K562 (cell line): ENCODE measurements around the gene AQP2. TPM values are rescaled to one million over a fixed set of nuclear protein-coding genes. Genes with fewer than 3 reads are reported as not detected.

Experiments used
- ATAC-seq: fragments of 200-7000 bp; cut with Tn5 transposase; 3 replicates; pipeline ENCODE4 v1.9.1; 2020; ENCODE audit warnings: moderate library complexity
- BruUV-seq: library from RNA; stranded (reverse); fragments of 400-500 nt; replicated peaks from 2 replicates; lab custom pipeline; 2021; lab: Mats Ljungman, UMichigan
- CTCF ChIA-PET: fragments of 300-600 bp; formaldehyde crosslinking; extraction: SDS; loops from one replicate; lab custom pipeline; 2021; ENCODE audit warnings: low intra/inter-chr PET ratio; lab: Yijun Ruan, JAX
- POLR2A ChIA-PET: fragments of 300-600, 350-650 bp; sonication (Branson Sonifier 250); formaldehyde crosslinking; extraction: SDS; loops from one replicate; lab custom pipeline; 2021; ENCODE audit warnings: antibody characterized with exemption, inconsistent platforms; lab: Yijun Ruan, JAX
- DNase-seq, 4 experiments: peaks; one replicate each; pipeline versions ENCODE4 v3.0.0 to v3.0.0-alpha.2; 2011 to 2018; ENCODE audit warnings: low spot score in 3 of 4, mixed read lengths in 3 of 4; ENCODE audit errors: extremely low read depth in 1 of 4
- FAIRE-seq: peaks from 2 replicates; lab custom pipeline; 2011; peaks lifted over from hg19 to GRCh38; lab: Jason Lieb, UNC
- H2AFZ ChIP-seq: 2 replicates; pipeline ENCODE4 v1.6.0; 2011; ENCODE audit warnings: low read depth, low read length, control low read depth, inconsistent platforms
- H3K27ac ChIP-seq: fragments of 200-600 bp; 3 replicates; pipeline ENCODE4 v1.8.0; 2011; ENCODE audit warnings: low read depth, mild to moderate bottlenecking, control low read depth, inconsistent platforms, low read length, moderate library complexity, mixed read lengths; ENCODE audit errors: extremely low read depth
- H3K27me3 ChIP-seq, 2 experiments: fragments of 300-600 bp in 1 of 2; 2 replicates in 1 of 2; 3 replicates in 1 of 2; pipeline versions ENCODE4 v1.6.0 to v1.8.0; 2011; ENCODE audit warnings: inconsistent platforms in 2 of 2, low read length in 2 of 2, mild to moderate bottlenecking in 1 of 2, mixed read lengths in 1 of 2, moderate library complexity in 1 of 2; ENCODE audit not compliant: control insufficient read depth in 2 of 2, insufficient read depth in 2 of 2
- H3K36me3 ChIP-seq: fragments of 300-600 bp; 3 replicates; pipeline ENCODE4 v1.8.0; 2011; ENCODE audit warnings: mild to moderate bottlenecking, low read length, inconsistent platforms; ENCODE audit not compliant: control insufficient read depth, insufficient read depth
- H3K4me1 ChIP-seq, 2 experiments: fragments of 200-600 bp in 1 of 2; replicated peaks in 1 of 2; 2 replicates in 1 of 2; 3 replicates in 1 of 2; pipeline versions ENCODE4 v1.5.1 to v1.8.0; 2011; ENCODE audit warnings: inconsistent platforms in 2 of 2, low read length in 2 of 2, mild to moderate bottlenecking in 1 of 2, mixed read lengths in 1 of 2, moderate library complexity in 1 of 2; ENCODE audit not compliant: control insufficient read depth in 2 of 2, insufficient read depth in 2 of 2
- H3K4me2 ChIP-seq: 2 replicates; pipeline ENCODE4 v1.6.1; 2011; ENCODE audit warnings: low read length, control low read depth, inconsistent platforms, mixed read lengths; ENCODE audit not compliant: insufficient read depth
- H3K4me3 ChIP-seq: fragments of 200-600 bp; sonication (generic), shearing (Covaris generic); 2 replicates; pipeline ENCODE4 v1.5.1; 2016; ENCODE audit warnings: control low read depth, inconsistent platforms
- H3K79me2 ChIP-seq: fragments of 200-600 bp; 3 replicates; pipeline ENCODE4 v1.8.0; 2011; ENCODE audit warnings: low read length, inconsistent platforms; ENCODE audit not compliant: control insufficient read depth, insufficient read depth
- H3K9ac ChIP-seq, 2 experiments: 2 replicates each; pipeline versions ENCODE4 v1.6.0 to v1.6.1; 2011; ENCODE audit warnings: low read depth in 2 of 2, low read length in 2 of 2, control low read depth in 1 of 2, inconsistent platforms in 1 of 2, mild to moderate bottlenecking in 1 of 2, mixed read lengths in 1 of 2; ENCODE audit not compliant: insufficient read depth in 1 of 2
- H3K9me1 ChIP-seq: one replicate; pipeline ENCODE4 v1.6.0; 2011; ENCODE audit warnings: inconsistent platforms, mild to moderate bottlenecking, low read length, moderate library complexity; ENCODE audit not compliant: control insufficient read depth, insufficient read depth
- H3K9me3 ChIP-seq: replicated peaks from 2 replicates; pipeline ENCODE4 v1.5.1; 2011; ENCODE audit warnings: low read depth, low read length, inconsistent platforms; ENCODE audit not compliant: control insufficient read depth, insufficient read depth
- H4K20me1 ChIP-seq: replicated peaks from 2 replicates; pipeline ENCODE4 v1.6.1; 2011; ENCODE audit warnings: low read length, inconsistent platforms, mixed read lengths; ENCODE audit not compliant: control insufficient read depth, insufficient read depth
- BRCA1 ChIP-seq, 2 experiments: fragments of 450-650 bp in 1 of 2; sonication (generic) in 1 of 2; formaldehyde crosslinking in 1 of 2; IDR thresholded peaks; 2 replicates each; pipeline versions ENCODE4 v1.5.0 to v1.6.1; 2017 to 2020; ENCODE audit warnings: mild to moderate bottlenecking in 1 of 2, missing genetic modification reagents in 1 of 2
- CTBP1 ChIP-seq: fragments of 450-650 bp; IDR thresholded peaks from 2 replicates; pipeline ENCODE4 v1.6.1; 2016; ENCODE audit warnings: borderline replicate concordance
- GABPB1 ChIP-seq: sonication (generic); formaldehyde crosslinking; IDR thresholded peaks from 2 replicates; pipeline ENCODE4 v1.8.0; 2022; ENCODE audit warnings: mild to moderate bottlenecking, missing genetic modification reagents
- KLF10 ChIP-seq: fragments of 250-450 bp; sonication (Bioruptor Pico); IDR thresholded peaks from 2 replicates; pipeline ENCODE4 v1.6.1; 2021; ENCODE audit warnings: matching md5 sums
- TRIM25 ChIP-seq: fragments of 450-650 bp; IDR thresholded peaks from 2 replicates; pipeline ENCODE4 v1.7.0; 2016; ENCODE audit warnings: borderline replicate concordance
- ZNF318 ChIP-seq, 2 experiments: fragments of 450-650 bp; IDR thresholded peaks; 2 replicates each; pipeline ENCODE4 v1.6.1; 2016; ENCODE audit warnings: mild to moderate bottlenecking in 2 of 2, borderline replicate concordance in 1 of 2, low read depth in 1 of 2, moderate library complexity in 1 of 2
- WGBS: fragments of 100-300 bp; shearing (Covaris generic); methylation state at CpG from one replicate; pipeline ENCODE4 v1.1.6; 2016; ENCODE audit warnings: low coverage, mixed read lengths; ENCODE audit not compliant: insufficient coverage; ENCODE audit errors: missing lambda C conversion rate; 5-methylcytosine and 5-hydroxymethylcytosine counted together
- in situ Hi-C: fragments of 300-500 bp; cut with MboI; formaldehyde crosslinking; loops from 4 replicates; pipeline ENCODE4 v1.15.0; 2018; ENCODE audit warnings: inconsistent platforms, mixed read lengths
- intact Hi-C: fragments of 100-400 bp; cut with micrococcal nuclease; formaldehyde crosslinking; loops from 2 replicates; pipeline ENCODE4 v1.14.2; 2022
- polyA plus RNA-seq, 8 experiments: library from polyadenylated mRNA; depleted of rRNA in 4 of 8; stranded (reverse) in 5 of 8; unstranded in 3 of 8; fragments of >200 nt; fragmentation: Nextera tagmentation in 2 of 8; fragmentation: Illumina TruSeq in 1 of 8; extraction: Ambion mirVana in 2 of 8; extraction: Trizol in 1 of 8; gene quantifications; 2 replicates each; pipeline versions ENCODE4 v1.2.1 to v1.2.3, GENCODE V29; 2011 to 2014; ENCODE audit warnings: inconsistent platforms in 1 of 8, missing spikeins in 1 of 8
- total RNA-seq, 7 experiments: library from RNA; depleted of rRNA in 6 of 7; stranded (reverse); fragments of >200 nt in 6 of 7; fragmentation: Illumina TruSeq in 2 of 7; extraction: Trizol in 2 of 7; gene quantifications; 2 replicates each; pipeline versions ENCODE4 v1.2.1 to v1.2.3, GENCODE V29; 2011 to 2021; ENCODE audit warnings: low replicate concordance in 1 of 7
- TF ChIP-seq, protein P1 (sequence below): fragments of 450-650 bp; formaldehyde crosslinking; conservative IDR thresholded peaks from 2 replicates; pipeline ENCODE4 v1.4.0; 2022; ENCODE audit warnings: mild to moderate bottlenecking, missing genetic modification characterization
- TF ChIP-seq, protein P2 (sequence below): fragments of 450-650 bp; formaldehyde crosslinking; IDR thresholded peaks from 2 replicates; pipeline ENCODE4 v1.4.0; 2022; ENCODE audit warnings: missing genetic modification characterization

The AQP2 gene
- total and polyA plus RNA-seq, 9 of the 15 experiments (the other 6 are each of a cell fraction or from before 2014, with no cell fraction given): not detected

- WGBS: 25% methylated on average over 4 of the region's 5 CpGs
- ChIA-PET POLR2A (interaction anchor here (0.6 to 1.7 kb wide), 7 partner anchors 13 to 227 kb away, joined by 3 to 6 read pairs (median 3); no protein-coding TSS in a partner anchor), CTCF (interaction anchor here (0.5 to 5.4 kb wide), 4 partner anchors 16 to 101 kb away, joined by 3 to 43 read pairs (median 18); no protein-coding TSS in a partner anchor)
- Histone ChIP-seq H2AFZ (no peak overlapping the region), H3K27me3 (peaks cover 28 to 77% of the 10 kb centered on the region in 2 experiments; a peak in 4 of 5 replicates), H3K9me3 (no peaks in the 10 kb centered on the region), H3K9me1 (no peaks in the 10 kb centered on the region), H3K4me3 (no peak overlapping the region), H3K27ac (no peak overlapping the region), H3K4me1 (peaks cover 12 to 38% of the 10 kb centered on the region in 2 experiments; a peak in 4 of 5 replicates), H3K4me2 (no peak overlapping the region), H3K79me2 (no peaks in the 10 kb centered on the region), H4K20me1 (peaks cover 17% of the 10 kb centered on the region; the same call in 1 of the 2 replicates), H3K9ac (no peak overlapping the region), H3K36me3 (no peaks in the 10 kb centered on the region)
- no TSS peak for BruUV-seq
- DNase-seq (no peak), FAIRE-seq (no peak), ATAC-seq (no peak)
- intact Hi-C loops: no loop called here
- in situ Hi-C loops: loop anchor here (5.0 kb wide), 1 partner anchor 198 kb away; the partner anchor contains the start of gene CERS5
- TF ChIP-seq KLF10 (no peak), ZNF318 (IDR thresholded peaks at IDR 0.05; ENCODE audit: borderline replicate concordance in 1 of 2, low read depth in 1 of 2) (no peak), CTBP1 (no peak), BRCA1 (IDR thresholded peaks at IDR 0.05) (no peak), BRCA1 (CRISPR knock-in tag; IDR thresholded peaks at IDR 0.05) (no peak), GABPB1 (no peak), TRIM25 (no peak)
- TF ChIP-seq, protein P1, sequence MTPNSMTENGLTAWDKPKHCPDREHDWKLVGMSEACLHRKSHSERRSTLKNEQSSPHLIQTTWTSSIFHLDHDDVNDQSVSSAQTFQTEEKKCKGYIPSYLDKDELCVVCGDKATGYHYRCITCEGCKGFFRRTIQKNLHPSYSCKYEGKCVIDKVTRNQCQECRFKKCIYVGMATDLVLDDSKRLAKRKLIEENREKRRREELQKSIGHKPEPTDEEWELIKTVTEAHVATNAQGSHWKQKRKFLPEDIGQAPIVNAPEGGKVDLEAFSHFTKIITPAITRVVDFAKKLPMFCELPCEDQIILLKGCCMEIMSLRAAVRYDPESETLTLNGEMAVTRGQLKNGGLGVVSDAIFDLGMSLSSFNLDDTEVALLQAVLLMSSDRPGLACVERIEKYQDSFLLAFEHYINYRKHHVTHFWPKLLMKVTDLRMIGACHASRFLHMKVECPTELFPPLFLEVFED (CRISPR knock-in tag): no peak
- TF ChIP-seq, protein P2, sequence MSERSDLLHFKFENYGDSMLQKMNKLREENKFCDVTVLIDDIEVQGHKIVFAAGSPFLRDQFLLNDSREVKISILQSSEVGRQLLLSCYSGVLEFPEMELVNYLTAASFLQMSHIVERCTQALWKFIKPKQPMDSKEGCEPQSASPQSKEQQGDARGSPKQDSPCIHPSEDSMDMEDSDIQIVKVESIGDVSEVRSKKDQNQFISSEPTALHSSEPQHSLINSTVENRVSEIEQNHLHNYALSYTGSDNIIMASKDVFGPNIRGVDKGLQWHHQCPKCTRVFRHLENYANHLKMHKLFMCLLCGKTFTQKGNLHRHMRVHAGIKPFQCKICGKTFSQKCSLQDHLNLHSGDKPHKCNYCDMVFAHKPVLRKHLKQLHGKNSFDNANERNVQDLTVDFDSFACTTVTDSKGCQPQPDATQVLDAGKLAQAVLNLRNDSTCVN: no peak
Measured at GRCh38 chr12:49969027-49969426, 18.5 kb downstream of the AQP2 start.
